Brain microvascular endothelial cell (primary cell): ENCODE results near the gene HK3.

Source experiments
- DNase-seq: peaks from one replicate; pipeline ENCODE4 v3.0.0-alpha.2; 2020
- H3K27ac ChIP-seq: fragments of 250-450 bp; sonication (Bioruptor Pico); 2 replicates; pipeline ENCODE4 v1.5.1; 2020; ENCODE audit warnings: mild to moderate bottlenecking, moderate library complexity
- H3K27me3 ChIP-seq: fragments of 250-450 bp; sonication (Bioruptor Pico); replicated peaks from 2 replicates; pipeline ENCODE4 v1.5.1; 2020; ENCODE audit warnings: mild to moderate bottlenecking
- H3K36me3 ChIP-seq: fragments of 250-450 bp; sonication (Bioruptor Pico); replicated peaks from 2 replicates; pipeline ENCODE4 v1.5.1; 2020; ENCODE audit warnings: mild to moderate bottlenecking
- H3K4me3 ChIP-seq: 2 replicates; pipeline ENCODE4 v1.5.1; 2011; ENCODE audit warnings: low read depth, mild to moderate bottlenecking, control low read depth, low read length, moderate library complexity
- in situ Hi-C: cut with HindIII; loops from 2 replicates; pipeline ENCODE4 v1.10.0; 2017; ENCODE audit warnings: low sequenced_read_pairs, low pct_ligation_motif_present
- TF ChIP-seq, protein P1 (sequence below): IDR thresholded peaks from 2 replicates; pipeline ENCODE4 v1.5.1; 2011; ENCODE audit warnings: low read depth, mild to moderate bottlenecking, moderate library complexity, low read length, control low read depth, inconsistent platforms; ENCODE audit errors: missing control alignments

Gene HK3

DNA sequence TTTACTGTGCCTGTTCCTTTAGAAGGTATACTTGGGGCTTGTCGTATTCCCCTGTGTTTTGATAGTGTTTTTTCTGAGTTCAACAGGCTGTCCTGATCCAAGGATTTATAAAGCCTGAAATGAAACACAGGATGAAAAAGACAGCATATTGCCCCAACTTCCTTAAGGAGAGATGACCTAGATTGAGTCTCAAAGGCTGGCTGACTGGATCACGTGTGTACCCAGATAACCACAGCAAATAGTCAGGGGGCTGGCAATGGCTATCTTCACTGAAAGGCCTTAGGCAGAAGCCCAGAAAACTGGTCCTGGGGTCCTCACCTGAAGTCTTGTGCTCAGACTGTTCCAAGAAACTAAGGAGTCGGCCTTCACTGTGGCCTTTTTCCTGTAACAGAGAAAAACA lies 7.7 kb upstream of the HK3 start:
- no peaks in the 10 kb centered on the region for H3K27me3 ChIP-seq
- no peak overlapping the region for H3K4me3 ChIP-seq
- TF ChIP-seq, protein P1, sequence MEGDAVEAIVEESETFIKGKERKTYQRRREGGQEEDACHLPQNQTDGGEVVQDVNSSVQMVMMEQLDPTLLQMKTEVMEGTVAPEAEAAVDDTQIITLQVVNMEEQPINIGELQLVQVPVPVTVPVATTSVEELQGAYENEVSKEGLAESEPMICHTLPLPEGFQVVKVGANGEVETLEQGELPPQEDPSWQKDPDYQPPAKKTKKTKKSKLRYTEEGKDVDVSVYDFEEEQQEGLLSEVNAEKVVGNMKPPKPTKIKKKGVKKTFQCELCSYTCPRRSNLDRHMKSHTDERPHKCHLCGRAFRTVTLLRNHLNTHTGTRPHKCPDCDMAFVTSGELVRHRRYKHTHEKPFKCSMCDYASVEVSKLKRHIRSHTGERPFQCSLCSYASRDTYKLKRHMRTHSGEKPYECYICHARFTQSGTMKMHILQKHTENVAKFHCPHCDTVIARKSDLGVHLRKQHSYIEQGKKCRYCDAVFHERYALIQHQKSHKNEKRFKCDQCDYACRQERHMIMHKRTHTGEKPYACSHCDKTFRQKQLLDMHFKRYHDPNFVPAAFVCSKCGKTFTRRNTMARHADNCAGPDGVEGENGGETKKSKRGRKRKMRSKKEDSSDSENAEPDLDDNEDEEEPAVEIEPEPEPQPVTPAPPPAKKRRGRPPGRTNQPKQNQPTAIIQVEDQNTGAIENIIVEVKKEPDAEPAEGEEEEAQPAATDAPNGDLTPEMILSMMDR = no peak
- DNase-seq = no peak
- in situ Hi-C loops = no loop called here
- H3K36me3 ChIP-seq = peaks cover 44% of the 10 kb centered on the region
- no peak overlapping the region for H3K27ac ChIP-seq

DNA sequence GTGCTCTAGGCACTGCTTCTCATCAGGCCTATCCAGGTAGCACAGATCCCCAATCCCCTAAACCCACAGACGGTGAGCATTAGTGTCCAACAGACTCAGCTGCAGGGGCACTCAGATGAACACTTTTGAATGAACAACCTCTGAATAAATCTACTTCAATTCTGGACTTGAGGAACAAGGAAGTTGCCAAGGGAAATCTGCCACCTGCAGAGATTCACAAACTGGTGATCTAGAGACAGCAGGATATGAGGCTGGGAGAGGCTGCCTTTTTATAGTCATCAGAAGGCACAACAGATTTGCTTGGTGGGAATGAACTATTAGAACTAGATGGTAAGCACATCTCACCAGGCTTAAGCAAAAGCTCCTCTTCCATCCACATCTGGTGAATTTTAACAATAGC lies 7.0 kb upstream of the HK3 start:
- in situ Hi-C loops = no loop called here

DNA sequence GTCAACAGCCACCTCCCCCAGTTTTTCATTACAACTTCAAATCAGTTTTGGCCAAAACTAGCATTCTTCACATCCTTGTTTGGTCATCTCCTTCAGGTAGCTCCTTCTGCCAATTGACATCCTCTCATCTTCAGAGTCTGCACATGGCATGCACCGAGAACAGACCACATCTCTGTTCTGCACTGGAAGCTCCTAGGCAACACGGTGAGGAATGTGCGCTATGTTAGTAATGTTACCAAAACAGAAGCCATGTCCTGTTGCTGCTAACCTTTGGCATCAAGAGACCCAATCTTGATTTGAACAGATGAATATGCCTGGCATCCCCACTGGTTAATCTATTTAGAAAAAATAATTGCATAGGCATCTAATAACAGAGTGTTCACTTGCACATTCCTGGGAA lies 5.1 kb upstream of the HK3 start:
- Histone ChIP-seq H3K27ac (no peak overlapping the region), H3K27me3 (no peaks in the 10 kb centered on the region), H3K36me3 (peaks cover 44% of the 10 kb centered on the region), H3K4me3 (no peak overlapping the region)
- in situ Hi-C loops = no loop called here
- no peak for DNase-seq
- TF ChIP-seq, protein P1 = no peak

More for the DNA sequence above, 7.0 kb upstream of the HK3 start:
- peaks cover 44% of the 10 kb centered on the region for H3K36me3 ChIP-seq
- TF ChIP-seq, protein P1 = no peak
- H3K27ac ChIP-seq = no peak overlapping the region
- no peak overlapping the region for H3K4me3 ChIP-seq
- DNase-seq = no peak
- no peaks in the 10 kb centered on the region for H3K27me3 ChIP-seq

DNA sequence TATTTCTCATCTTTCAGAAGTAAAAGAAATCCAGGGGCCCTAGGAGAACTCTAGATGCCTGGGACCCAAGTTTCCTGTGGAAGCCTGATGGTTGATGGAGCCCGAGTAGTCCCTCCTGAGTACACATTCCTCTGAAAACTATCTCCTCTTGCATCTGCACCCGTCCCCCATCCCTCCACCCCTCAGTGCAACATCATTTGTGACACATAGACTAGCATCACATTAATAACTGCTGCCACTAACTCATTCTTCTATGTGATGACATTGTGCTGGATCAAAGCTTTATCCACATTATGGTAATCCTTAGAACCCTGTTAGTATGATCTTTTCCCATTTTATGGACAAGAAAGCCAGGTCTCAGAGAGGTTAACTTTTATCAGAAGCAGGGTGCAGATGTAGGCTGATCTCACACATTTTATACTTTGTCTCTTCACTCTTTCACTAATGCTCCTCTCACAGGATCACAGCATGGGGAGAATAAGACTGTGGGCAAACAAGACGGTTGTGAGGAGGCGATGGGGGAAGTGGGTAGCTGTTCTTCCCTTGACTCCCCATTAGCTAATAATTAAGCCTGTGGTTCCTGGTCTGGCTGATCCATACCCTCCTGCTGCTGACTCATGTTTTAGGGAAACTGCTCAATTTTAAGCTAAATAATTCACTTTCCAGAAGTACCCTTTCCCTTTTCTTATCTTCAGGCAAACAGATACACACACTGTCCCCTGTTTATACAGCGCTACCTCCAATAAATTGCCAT lies 3.9 kb upstream of the HK3 start:
- in situ Hi-C loops = no loop called here
- no peak for DNase-seq
- peaks cover 40% of the 10 kb centered on the region for H3K36me3 ChIP-seq

DNA sequence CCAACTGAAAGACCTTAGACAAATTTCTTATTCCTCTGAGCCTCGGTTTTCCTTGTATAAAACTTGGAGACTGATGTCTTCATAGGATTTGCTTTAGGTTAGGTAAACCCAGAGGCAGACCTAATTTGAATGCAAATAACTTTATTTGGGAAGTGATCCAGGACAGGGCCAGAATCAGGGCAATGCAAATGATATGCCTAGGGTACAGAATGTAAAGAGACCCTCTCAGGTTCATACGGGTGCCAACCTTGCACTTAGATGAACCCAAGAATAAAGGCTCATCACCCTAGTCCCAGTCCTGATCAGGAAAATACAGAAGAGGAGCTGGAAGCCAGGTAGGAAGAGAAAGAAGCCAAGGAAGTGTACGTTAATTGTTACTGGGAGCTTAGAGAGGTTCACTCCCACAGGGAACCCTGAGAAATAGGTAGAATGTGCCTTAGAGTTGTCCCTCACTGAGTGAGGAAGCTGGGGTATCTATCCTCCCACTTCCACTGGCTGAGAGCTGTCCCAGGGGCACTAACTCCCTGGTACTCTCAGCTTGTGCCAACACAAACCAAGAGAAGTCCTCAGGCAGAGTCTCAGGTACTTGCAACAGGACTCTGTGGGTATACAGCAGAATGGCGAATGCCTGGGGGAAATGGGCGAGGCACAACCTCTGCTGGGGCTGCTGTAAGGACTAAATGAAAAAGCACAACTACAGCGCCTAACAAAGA lies 3.1 kb upstream of the HK3 start:
- Histone ChIP-seq H3K27ac (no peak overlapping the region), H3K36me3 (peaks cover 33% of the 10 kb centered on the region), H3K27me3 (no peaks in the 10 kb centered on the region), H3K4me3 (no peak overlapping the region)
- in situ Hi-C loops = no loop called here
- no peak for DNase-seq
- TF ChIP-seq, protein P1 = no peak

More for the DNA sequence above, 3.9 kb upstream of the HK3 start:
- H3K27ac ChIP-seq = no peak overlapping the region
- H3K4me3 ChIP-seq = no peak overlapping the region
- TF ChIP-seq, protein P1 = no peak
- H3K27me3 ChIP-seq = no peaks in the 10 kb centered on the region
